Forelimb muscle (tissue), 1 donor: ENCODE results near the gene SDR39U1. TPM values are rescaled to one million over a fixed set of nuclear protein-coding genes. Genes with fewer than 3 reads are reported as not detected.

ENCODE experiments used
- DNase-seq: peaks from one replicate; pipeline ENCODE4 v3.0.0-alpha.2; 2013; ENCODE audit warnings: low read depth
- polyA plus RNA-seq: library from polyadenylated mRNA; unstranded; fragments of 120-200 nt; gene quantifications from one replicate; pipeline ENCODE4 v1.2.1, GENCODE V29; 2013; ENCODE audit not compliant: insufficient read length

Gene SDR39U1
- polyA plus RNA-seq, 1 donor, result 54.1 TPM

DNA sequence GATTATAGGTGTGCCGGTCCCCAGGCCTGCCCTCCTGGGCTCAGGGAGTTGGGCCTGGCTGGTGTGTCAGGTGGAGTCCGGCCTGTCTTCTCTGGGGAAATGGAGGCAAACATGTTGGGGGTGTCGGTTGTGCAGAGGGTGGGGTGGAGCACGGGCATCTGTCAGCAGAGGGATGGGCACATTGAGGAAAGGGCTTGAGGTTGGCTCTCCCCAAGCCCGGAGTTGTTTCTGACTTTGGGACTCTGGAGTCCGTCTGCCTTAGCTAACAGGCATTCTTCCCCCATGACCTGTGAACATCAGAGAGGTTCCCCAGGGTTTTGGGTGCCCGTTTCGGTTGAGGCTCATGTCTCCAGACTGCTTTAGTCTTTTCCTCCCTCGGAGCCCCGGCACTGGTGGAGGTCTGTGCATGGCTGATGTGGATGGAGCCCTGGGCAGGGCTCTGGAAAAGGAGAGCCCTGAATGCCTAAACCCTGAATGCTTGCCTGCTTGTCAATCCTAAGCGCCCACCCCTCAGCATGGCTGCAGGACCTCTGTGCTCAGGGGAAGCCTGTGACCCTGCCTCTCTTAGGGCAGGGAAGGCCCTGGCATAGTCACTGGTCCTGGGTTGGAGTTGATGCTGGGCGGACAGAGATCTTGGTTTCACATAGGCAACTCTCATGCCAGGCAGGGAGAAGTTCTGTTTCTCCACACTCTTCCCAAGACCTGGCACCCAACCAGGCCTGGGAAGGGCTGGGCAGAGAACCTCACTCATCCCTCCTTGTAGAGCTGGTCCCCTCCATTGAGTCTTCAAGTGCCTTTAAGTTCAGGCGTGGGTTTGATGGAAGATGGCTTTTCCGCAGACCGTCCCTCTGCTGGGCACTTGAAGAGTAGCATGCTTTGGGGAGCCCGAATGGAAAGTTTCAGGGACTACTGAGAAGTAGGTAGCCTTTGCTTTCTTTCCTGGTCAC lies 30.9 kb downstream of the SDR39U1 start:
- no peak for DNase-seq

DNA sequence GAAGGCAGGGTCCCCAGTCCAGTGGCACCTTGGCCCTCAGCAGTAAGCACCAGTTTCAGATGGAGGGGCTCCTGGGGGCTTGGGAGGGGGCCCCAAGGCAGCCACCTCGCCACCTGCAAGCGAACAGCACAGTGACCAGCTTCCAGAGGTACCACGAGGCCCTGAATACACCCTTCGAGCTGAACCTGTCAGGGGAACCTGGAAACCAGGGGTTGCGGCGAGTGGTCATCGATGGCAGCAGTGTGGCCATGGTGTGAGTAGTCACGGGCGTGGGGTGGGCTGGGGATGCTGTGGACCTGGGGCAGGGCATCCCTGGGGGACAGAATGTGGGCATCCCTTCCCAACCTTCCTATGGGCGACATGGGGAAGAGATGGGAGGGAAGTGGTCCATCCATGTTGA lies 32.6 kb downstream of the SDR39U1 start:
- DNase-seq, result no peak

DNA sequence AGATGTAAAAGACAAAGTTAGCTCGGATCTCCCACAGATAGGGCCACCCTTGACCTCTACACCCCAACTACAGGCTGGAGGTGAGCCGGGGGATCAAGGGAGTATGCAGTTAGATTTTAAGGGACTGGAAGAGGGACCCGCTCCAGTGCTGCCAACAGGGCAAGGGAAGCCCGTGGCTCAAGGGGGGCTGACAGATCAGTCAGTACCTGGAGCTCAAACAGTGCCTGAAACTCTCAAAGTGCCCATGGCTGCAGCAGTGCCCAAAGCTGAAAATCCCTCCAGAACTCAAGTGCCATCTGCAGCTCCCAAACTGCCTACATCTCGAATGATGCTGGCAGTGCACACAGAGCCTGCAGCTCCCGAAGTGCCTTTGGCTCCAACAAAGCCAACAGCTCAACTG lies 33.4 kb downstream of the SDR39U1 start:
- no peak for DNase-seq

DNA sequence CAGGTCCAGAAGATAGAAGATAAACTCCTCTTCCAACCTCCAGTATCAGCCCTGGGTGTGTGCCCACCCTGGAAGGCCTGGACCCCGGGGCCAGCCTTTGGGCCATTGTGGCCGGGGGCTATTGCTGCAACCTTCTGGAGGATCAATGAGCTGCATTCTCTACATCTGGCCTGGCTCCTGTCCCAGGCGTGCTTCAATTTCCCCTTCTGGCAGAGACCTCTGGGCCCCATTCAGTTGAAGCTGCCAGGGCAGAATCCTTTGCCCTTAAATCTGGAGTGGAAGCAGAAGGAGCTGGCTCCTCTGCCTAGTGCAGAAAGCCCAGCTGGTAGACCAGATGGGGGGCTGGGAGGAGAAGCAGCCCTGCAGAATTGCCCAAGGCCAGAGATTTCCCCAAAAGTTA lies 33.8 kb downstream of the SDR39U1 start:
- DNase-seq, result no peak

DNA sequence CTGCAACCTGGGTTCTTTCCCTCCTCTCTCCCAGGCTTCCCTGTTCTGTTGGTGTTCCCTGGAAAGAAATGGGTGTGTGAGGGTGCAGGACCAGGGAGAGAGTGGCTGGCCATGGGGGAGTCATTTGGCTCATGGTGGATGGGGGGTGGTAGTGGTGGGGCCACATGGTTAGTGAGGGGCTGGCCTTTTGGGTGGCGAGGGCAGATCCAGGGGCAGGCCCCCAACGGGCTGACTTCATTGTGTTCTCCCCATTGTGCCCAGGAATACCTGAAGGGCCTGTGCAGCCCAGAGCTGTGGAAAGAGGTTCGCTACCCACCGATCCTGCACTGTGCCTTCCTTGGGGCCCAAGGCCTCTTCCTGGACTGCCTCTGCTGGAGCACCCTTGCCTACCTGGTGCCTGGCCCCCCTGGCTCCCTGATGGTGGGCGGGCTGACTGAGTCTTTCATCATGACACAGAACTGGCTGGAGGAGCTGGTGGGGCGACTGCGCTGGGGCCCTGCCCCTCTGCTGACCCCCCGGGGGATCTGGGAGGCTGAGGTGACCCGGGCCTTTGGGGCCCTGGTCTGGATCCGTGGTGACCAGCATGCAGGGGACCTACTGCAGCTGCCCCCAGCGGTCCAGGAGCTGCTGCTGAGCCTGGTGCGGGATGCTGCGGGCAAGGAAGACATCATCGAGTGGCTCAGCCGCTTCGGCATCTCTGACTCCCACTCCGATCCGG lies 34.8 kb downstream of the SDR39U1 start:
- DNase-seq, result no peak

DNA sequence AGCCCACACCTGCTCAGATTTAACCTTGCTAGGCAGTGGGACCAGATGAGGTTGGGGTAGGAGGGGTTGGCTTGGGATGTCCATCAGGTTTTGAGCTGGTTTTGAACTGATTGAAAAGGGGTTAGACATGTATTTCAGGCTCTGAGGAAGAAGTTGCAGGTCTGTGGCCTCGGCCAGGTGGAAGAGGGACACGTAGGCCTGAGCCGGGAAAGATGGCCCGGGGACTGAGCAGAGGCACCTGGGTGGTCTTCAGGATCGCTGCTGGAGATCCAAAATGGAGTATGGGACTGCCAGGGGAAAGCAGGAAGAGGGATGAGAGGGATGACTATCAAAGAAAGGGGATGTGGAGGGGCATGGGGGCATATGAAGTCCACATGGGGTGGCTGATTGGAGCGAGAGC lies 36.2 kb downstream of the SDR39U1 start:
- no peak for DNase-seq

DNA sequence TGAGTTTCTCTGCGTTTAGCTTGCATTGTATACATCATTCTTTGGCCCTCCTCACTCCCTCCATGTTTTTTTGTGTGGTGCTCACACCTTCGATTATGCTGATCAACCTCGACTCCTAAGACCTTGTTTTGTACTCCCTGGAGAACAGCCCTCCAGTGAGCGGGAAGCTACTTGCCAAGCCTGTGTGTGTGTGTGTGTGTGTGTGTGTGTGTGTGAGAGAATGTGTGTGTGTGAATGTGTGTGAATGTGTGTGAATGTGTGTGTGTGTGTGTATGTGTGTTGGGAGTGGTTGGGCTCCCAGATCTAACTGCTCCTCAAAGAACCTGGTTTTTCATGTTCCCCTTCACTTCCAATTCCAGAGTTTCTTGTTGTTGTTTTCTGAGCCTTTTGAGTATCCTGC lies 37.8 kb downstream of the SDR39U1 start:
- DNase-seq, result no peak

DNA sequence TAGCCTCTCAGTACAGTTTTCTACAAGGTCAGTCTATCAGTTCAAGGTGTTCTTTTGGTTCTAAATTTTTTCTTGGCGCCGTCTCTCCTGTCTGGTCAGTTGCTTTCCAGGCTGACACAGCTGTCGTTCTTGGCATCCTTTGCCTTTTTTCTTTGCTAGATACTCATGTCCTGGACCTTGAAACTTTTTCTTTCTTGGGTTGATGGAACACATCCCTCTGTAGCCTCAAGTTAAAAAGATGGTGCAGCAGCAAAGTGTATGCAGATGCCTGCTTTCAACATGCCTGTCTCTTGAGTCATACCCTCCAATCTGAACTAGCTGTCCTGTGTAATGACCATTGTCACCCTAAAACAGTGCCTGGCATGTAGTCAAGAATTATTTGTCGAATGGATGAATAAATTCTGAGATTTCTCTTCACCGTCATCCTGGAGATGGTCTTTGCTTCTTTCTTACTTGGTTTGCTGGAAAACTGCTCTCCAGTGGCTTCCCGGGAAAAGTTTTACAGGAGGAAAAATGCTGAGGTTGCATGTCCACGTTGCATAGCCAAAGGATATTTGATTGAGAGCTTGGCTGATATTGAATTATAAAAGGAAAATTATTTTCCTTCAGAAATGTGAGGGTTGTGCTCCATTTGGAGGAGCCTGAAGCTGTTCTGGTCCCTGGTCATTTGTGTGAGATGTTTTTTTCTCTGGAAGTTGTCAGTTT lies 39.1 kb downstream of the SDR39U1 start:
- peak; percentile 39 for DNase-seq

DNA sequence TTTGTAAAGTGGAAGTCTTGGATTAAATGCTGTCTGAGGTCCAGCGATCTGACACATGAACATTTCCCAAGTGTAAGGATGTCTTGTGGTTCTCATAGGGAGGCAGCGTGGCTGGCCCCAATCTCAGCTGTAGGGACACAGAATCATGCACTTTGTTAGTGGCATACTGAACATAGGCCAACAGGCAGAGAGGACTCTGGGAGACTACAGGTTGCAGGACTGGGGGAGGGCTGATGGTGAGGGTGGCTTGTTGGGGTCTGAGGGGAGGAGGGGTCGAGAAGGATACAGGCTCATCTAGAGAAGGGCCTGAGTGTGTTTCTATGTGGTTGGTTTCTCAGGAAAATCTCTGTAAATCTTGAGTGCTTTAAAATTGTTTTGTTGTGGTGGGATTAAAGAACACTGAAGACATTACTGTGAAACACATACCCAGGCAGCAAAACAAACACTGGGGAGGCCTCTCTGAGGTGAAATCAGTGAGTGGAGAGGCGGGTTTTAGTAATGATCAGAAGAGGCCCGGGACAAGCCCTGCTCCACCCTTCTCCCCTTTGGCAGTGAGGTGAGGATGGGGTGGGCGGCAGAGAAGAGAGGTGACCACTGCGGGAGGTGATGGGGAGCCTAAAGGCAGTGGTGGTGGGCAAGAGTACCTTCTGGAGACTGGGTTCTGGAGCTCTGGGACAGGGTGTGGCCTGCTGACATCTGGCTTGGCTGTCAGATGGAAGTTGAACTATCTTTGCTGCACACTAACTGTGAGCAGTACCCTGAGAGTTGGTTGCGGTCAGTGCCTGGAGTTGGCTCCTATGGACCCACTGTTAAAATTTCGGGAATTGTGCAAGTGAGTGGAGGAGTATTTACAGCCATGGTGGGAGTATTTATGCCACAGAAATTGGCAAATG lies 40.5 kb downstream of the SDR39U1 start:
- no peak for DNase-seq

DNA sequence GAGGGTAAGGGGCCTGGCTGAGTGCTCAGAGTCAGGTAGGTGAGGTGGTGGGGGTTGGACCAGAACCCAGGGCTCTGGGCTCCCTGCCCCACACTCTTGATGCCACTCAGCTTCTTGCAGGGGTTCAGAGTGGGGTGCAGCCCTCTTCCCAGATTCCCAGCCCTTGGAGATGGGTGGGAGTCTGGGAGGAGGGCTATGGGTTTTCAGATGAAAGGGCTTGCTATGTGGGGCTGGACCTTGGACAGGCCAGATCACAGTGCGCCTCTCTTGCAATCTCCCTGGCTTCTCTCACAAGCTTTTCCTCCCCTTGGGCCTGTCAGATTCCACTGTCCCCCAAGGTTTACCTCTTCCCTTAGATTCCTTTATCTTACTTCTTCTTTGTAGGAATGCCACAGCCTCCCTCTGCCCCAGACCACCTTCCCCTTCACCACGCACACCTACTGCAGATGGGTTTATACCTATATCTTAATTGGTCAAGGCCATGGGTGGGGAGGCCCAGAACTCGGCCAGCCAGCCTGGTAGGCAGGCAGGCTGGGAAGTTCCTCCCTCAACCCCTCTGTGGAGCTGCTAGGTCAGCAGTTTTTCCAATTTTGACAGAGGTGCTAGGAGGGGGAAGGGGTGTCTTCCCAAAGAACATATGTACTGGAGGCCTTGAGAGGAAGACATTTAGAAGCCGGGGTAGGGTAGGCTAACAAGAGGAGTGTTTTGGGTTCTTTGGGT lies 42.4 kb downstream of the SDR39U1 start:
- DNase-seq, result no peak

DNA sequence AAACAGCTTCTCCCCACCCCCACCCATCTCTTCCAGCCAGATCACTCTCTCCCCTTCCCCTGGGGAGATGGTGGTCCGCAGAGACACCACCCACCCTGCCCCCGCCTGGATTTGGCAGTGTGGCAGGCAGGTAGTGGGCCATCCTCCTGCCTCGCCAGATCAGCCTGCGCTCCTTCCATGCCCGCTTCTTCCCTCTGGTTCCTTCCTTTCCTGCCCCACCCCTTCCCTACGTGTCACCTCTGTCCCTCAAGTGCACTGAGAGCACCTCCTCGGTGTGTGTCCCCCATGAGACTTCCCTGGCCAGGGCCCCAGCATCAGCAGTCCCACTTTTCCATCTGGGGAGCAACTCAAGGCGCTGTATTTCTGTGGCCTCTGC lies 43.1 kb downstream of the SDR39U1 start:
- DNase-seq, result no peak

DNA sequence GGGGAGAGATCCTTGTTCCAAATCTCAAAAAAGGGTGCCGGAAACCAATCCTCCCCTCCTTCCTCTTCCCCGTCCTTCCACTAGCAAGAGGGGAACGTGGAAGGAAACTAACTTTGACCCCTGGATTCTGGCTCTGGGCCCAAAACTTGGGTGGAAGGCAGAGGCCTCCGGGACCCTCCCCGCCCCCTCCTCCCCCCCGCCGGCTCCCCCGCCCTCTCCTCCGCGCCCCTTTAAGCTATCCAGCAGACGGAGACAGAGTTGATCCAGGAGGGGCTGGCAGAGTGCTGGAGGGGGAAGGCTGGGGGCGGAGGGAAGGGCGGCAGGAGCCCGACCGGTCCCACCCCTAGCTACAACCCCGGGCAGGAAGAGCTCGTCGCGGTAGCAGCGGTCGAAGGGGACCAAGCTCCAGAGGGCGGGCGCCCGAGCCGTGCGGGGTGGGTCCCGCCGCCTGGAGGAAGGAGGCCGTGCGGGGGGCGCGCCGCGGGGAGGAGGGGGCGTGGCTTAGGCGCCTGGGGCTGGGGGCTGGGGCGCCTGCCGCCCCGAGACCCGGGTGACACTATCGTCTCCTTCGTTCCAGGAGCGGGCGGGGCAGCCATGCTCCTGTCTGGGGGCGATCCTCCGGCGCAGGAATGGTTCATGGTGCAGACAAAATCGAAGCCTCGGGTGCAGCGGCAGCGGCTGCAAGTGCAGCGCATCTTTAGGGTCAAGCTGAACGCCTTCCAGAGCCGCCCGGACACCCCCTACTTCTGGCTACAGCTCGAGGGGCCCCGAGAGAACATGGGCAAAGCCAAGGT lies 43.7 kb downstream of the SDR39U1 start, which contains the start of gene NYNRIN:
TSS of gene NYNRIN (plus strand) at position 351 of the 794 bp plus-strand sequence. CDS start at position 595, 244 bp downstream.
- DNase-seq, result peak; percentile 38

DNA sequence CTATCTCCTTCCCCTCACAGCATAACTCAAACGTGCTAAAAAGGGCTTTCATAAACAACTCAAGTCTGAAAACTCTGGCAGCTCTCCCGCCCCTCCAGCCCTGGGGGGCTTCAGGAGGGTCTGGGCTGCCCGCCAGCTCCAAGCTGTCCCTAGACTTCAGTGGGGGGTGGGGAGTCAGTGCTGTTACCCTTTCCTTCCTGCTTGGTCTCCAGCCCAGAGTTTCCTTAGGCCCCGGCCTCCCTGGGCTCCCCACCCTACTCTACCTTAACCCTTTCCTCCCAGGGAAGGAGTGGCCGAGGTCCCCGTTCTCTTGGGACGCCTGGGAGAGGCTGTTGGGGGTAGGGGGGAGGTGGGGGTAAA lies 44.3 kb downstream of the SDR39U1 start:
- peak; percentile 32 for DNase-seq

DNA sequence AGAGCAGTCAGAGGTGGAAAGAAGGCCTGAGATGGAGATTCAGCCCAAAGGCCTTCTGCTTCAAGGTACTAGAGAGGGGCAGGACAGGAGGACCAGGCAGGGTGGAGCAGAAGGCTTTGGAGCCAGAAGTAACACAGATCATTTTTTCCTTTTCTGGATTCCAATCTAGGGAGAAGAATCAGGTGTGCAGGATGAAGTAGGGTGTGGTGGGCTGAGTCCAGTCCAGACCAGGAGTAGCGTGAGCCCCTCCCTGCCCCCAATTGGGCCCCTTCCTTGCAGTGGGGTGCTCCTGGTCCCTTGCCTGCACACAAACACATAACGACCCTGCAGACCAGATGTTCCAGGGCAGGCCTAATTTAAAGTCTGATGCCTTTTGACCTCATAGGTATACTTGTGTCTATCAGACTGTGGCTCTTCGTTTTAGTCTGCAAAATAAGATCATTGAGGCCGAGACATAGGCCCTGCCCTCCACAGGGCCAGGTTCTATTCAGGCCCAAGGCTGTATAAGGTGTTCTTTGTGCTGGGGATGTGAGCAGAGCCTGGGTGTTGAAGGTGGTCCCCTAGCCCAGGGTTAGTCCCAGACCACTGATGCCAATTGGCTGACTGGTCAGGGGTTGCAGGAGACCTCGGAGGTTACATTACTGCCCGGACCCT lies 44.8 kb downstream of the SDR39U1 start:
- DNase-seq, result no peak

DNA sequence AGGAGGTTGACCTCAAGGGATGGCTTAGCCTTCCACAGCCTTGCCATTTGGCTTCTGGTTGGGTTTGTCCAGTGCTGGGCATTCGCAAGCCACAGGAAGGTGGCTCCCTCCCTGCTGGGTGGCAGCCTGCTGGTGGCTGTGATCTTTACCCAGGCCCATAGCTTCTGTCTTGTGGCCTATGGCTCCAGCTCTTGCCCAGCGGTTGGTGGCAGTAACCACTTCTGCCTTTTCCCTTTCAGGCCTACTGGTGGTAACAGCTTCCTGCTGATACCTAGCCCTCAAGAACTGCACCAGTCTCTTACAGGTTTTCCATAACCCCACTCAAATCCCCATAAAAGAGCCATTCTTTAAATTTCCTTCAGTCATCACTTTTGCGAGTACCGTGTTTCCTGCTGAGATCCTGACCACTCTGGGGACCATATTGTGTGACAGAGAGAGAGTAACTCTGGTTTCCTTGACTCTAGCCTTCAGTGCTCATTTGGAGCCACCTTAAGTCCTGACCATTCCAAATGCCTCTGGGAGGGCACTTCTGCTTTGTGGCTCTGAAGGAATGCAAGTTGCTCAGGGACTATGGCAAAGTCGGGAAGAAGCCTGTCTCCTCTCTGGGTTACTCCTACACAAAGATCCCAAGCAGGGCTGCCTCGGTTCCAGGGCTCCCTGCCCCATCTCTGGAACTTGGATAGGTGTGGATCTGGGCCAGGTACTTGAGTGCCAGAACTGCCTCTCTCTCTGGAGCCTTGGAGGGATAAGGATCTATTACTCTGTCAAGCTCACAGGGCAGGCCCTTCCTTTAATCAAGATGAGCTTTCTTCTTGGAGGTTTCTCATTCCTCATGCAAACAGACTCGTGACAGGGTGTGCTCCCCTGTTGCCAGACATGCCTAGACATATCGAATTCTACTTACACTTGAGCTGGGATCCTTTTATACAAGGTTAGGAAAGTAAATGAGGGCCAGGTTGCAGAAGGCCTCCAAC lies 46.7 kb downstream of the SDR39U1 start:
- no peak for DNase-seq

DNA sequence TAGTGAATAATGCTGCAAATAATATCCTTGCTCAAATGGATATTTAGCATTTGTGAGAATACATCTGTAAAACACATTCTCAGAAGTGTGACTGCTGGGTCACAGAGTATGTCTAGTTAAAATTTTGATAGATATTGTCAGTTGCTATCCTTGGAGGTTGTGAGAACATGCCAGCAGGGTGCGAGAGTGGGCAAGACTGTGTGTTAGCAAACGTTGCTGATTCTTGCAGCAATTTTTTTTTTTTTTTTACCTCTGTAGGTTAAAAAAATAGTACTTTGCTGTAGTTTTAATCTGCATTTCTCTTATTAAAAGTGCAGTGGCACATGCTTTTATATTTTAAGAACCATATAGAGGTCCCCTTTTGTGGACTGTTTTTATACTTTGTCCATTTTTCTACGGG lies 48.3 kb downstream of the SDR39U1 start:
- DNase-seq, result no peak

DNA sequence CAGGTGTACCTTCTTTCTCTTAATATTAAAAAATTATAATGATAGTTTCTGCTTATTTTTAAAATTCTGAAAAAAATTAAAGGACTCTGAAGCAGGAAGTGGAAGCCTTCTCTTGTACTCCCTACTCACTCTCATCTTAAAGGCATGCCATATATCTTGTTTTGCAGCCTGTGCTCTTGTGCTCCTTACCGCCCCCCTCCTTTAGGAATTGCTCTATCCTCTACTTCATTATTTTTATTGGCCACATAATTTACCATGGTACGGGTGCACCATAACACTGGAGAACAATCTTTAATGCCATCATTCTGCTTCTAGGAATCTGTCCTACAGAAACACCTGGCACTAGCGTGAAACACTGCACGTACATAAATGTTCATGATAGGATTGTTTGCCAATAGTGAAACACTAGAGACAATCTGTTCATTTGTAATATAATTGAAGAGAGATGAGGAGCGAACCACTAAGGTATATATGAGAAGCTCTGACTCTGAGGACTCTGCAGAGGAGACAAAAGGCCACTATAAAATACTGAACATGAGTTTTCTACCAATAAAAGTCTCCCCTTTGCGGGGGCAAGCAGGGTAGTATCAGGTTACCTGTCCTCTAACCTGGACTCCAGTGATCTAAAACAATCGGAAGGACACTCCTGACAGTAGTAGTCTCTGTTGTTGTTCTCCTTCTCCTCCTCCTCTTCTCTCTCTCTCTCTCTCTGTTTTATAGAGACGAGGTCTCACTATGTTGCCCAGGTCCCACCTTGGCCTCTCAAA lies 50.1 kb downstream of the SDR39U1 start:
- no peak for DNase-seq
